Panc1 (cell line): Measurements from ENCODE around the gene GABRD. TPM values are rescaled to one million over a fixed set of nuclear protein-coding genes. Genes with fewer than 3 reads are reported as not detected.

Experiments used
- ATAC-seq: fragments of 200-7000 bp; cut with Tn5 transposase; 2 replicates; pipeline ENCODE4 v1.9.1; 2020; ENCODE audit warnings: mild to moderate bottlenecking, moderate library complexity
- BruUV-seq: library from RNA; stranded (reverse); fragments of 400-500 nt; replicated peaks from 2 replicates; lab custom pipeline; 2021; lab: Mats Ljungman, UMichigan
- CTCF ChIA-PET: fragments of 300-600 bp; sonication (Branson Sonifier 250); formaldehyde crosslinking; loops from one replicate; lab custom pipeline; 2022; ENCODE audit warnings: antibody characterized with exemption; lab: Charles Lee
- POLR2A ChIA-PET: fragments of 300-600 bp; sonication (Branson Sonifier 250); formaldehyde crosslinking; loops from one replicate; lab custom pipeline; 2022; ENCODE audit warnings: antibody characterized with exemption; lab: Charles Lee
- DNase-seq: peaks from one replicate; pipeline ENCODE4 v3.0.0-alpha.2; 2010; ENCODE audit warnings: low read depth, low spot score
- H3K27ac ChIP-seq: 2 replicates; pipeline ENCODE4 v1.5.1; 2011; ENCODE audit warnings: mild to moderate bottlenecking, low read length, inconsistent platforms
- H3K27me3 ChIP-seq: fragments of 200-500 bp; sonication (Bioruptor generic); 2 replicates; pipeline ENCODE4 v1.6.0; 2014; ENCODE audit warnings: low read length, inconsistent platforms; ENCODE audit not compliant: control insufficient read depth, insufficient read depth
- H3K36me3 ChIP-seq: fragments of 200-500 bp; sonication (Bioruptor generic); 2 replicates; pipeline ENCODE4 v1.5.1; 2014; ENCODE audit warnings: inconsistent platforms, mild to moderate bottlenecking, low read length, moderate library complexity; ENCODE audit not compliant: control insufficient read depth, insufficient read depth
- H3K4me1 ChIP-seq: 2 replicates; pipeline ENCODE4 v1.5.1; 2011; ENCODE audit warnings: inconsistent platforms, mild to moderate bottlenecking, low read length, moderate library complexity; ENCODE audit not compliant: control insufficient read depth, insufficient read depth
- H3K4me3 ChIP-seq, 2 experiments: 2 replicates each; pipeline ENCODE4 v1.5.1; 2011 to 2012; ENCODE audit warnings: low read depth in 2 of 2, low read length in 2 of 2, mild to moderate bottlenecking in 2 of 2, inconsistent platforms in 1 of 2, moderate library complexity in 1 of 2
- H3K9me3 ChIP-seq: fragments of 200-500 bp; sonication (Bioruptor generic); 2 replicates; pipeline ENCODE4 v1.5.1; 2014; ENCODE audit warnings: low read depth, mild to moderate bottlenecking, inconsistent platforms, low read length, moderate library complexity; ENCODE audit not compliant: control insufficient read depth, insufficient read depth
- CTCF ChIP-seq: fragments of 450-650 bp; IDR thresholded peaks from 2 replicates; pipeline ENCODE4 v1.5.1; 2017; ENCODE audit warnings: mild to moderate bottlenecking
- POLR2AphosphoS5 ChIP-seq: IDR thresholded peaks from 2 replicates; pipeline ENCODE4 v1.6.1; 2012; ENCODE audit warnings: mild to moderate bottlenecking, low read depth, low read length, moderate library complexity
- SIN3A ChIP-seq: IDR thresholded peaks from 2 replicates; pipeline ENCODE4 v1.6.1; 2012; ENCODE audit warnings: low read depth, mild to moderate bottlenecking, low read length, moderate library complexity, borderline replicate concordance; ENCODE audit not compliant: insufficient read depth
- TCF7L2 ChIP-seq: IDR thresholded peaks from 2 replicates; pipeline ENCODE4 v1.6.1; 2011; ENCODE audit warnings: mild to moderate bottlenecking, low read depth, low read length, inconsistent platforms
- in situ Hi-C: cut with HindIII; loops from 2 replicates; pipeline ENCODE4 v1.10.0; 2016; ENCODE audit warnings: low sequenced_read_pairs, low pct_unique_long_range_greater_than_20kb
- intact Hi-C: fragments of 100-400 bp; cut with micrococcal nuclease; formaldehyde crosslinking; loops from one replicate; pipeline ENCODE4 v1.10.0; 2022; ENCODE audit not compliant: unreplicated experiment
- total RNA-seq: library from RNA; stranded (reverse); gene quantifications from one replicate; pipeline ENCODE4 v1.2.1, GENCODE V29; 2021; ENCODE audit not compliant: unreplicated experiment
- TF ChIP-seq, protein P1 (sequence below), 2 experiments: IDR thresholded peaks; 2 replicates each; pipeline ENCODE4 v1.6.1; 2011 to 2012; ENCODE audit warnings: low read depth in 2 of 2, control low read depth in 1 of 2, low read length in 1 of 2, mild to moderate bottlenecking in 1 of 2, moderate library complexity in 1 of 2; ENCODE audit not compliant: insufficient read depth in 1 of 2

GABRD gene
- total RNA-seq, 1 experiment from 2014 or later: 3.0 TPM

- no peak for TF ChIP-seq POLR2AphosphoS5
- no peak for TF ChIP-seq SIN3A
- TF ChIP-seq TCF7L2: no peak
- TF ChIP-seq, protein P1, sequence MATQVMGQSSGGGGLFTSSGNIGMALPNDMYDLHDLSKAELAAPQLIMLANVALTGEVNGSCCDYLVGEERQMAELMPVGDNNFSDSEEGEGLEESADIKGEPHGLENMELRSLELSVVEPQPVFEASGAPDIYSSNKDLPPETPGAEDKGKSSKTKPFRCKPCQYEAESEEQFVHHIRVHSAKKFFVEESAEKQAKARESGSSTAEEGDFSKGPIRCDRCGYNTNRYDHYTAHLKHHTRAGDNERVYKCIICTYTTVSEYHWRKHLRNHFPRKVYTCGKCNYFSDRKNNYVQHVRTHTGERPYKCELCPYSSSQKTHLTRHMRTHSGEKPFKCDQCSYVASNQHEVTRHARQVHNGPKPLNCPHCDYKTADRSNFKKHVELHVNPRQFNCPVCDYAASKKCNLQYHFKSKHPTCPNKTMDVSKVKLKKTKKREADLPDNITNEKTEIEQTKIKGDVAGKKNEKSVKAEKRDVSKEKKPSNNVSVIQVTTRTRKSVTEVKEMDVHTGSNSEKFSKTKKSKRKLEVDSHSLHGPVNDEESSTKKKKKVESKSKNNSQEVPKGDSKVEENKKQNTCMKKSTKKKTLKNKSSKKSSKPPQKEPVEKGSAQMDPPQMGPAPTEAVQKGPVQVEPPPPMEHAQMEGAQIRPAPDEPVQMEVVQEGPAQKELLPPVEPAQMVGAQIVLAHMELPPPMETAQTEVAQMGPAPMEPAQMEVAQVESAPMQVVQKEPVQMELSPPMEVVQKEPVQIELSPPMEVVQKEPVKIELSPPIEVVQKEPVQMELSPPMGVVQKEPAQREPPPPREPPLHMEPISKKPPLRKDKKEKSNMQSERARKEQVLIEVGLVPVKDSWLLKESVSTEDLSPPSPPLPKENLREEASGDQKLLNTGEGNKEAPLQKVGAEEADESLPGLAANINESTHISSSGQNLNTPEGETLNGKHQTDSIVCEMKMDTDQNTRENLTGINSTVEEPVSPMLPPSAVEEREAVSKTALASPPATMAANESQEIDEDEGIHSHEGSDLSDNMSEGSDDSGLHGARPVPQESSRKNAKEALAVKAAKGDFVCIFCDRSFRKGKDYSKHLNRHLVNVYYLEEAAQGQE (IDR thresholded peaks at IDR 0.05; ENCODE audit: insufficient read depth in 1 of 2, low read depth in 2 of 2, low read length in 1 of 2): no peak
- no peak for TF ChIP-seq CTCF
- Histone ChIP-seq H3K9me3 (no peaks in the 10 kb centered on the region), H3K27me3 (no peaks in the 10 kb centered on the region), H3K27ac (no peak overlapping the region), H3K36me3 (no peaks in the 10 kb centered on the region), H3K4me3 (no peak overlapping the region), H3K4me1 (no peaks in the 10 kb centered on the region; the same call in 1 of the 2 replicates)
- in situ Hi-C loops (loop anchor here (10.0 kb wide), 2 partner anchors 55 to 165 kb away; no protein-coding TSS in a partner anchor), intact Hi-C loops (no loop called here)
- no peak for ATAC-seq
- BruUV-seq: no TSS peak
- POLR2A ChIA-PET: no interaction called here
- CTCF ChIA-PET: no interaction called here
- DNase-seq: no peak
Observed at GRCh38 chr1:1990222-1990621, 28.9 kb upstream of the GABRD start.

- H3K4me3 ChIP-seq: no peak overlapping the region
- ATAC-seq: no peak
- in situ Hi-C loops (loop anchor here (10.0 kb wide), 2 partner anchors 60 to 170 kb away; no protein-coding TSS in a partner anchor), intact Hi-C loops (no loop called here)
- no peaks in the 10 kb centered on the region for H3K4me1 ChIP-seq
- TF ChIP-seq SIN3A: no peak
- TF ChIP-seq POLR2AphosphoS5: no peak
- no peak for TF ChIP-seq CTCF
- no peak for TF ChIP-seq TCF7L2
- TF ChIP-seq, protein P1 (IDR thresholded peaks at IDR 0.05; ENCODE audit: insufficient read depth in 1 of 2, low read depth in 2 of 2, low read length in 1 of 2): no peak
- H3K36me3 ChIP-seq: no peaks in the 10 kb centered on the region
- no TSS peak for BruUV-seq
- H3K27ac ChIP-seq: no peak overlapping the region
- H3K9me3 ChIP-seq: no peaks in the 10 kb centered on the region
- ChIA-PET POLR2A (no interaction called here), CTCF (no interaction called here)
- H3K27me3 ChIP-seq: no peaks in the 10 kb centered on the region
- no peak for DNase-seq
Observed at GRCh38 chr1:1994536-1994935, 24.6 kb upstream of the GABRD start.
